NCI-H1048 (cell line): ENCODE results near the gene SMYD2.
"Not testable (repeated sequence)": the region's sequence is repeated elsewhere in the genome, so short reads cannot be mapped to it uniquely, and the experiment has no call there.

Source experiments
- DNase-seq: peaks from one replicate; lab custom pipeline; 2025; lab: John Stamatoyannopoulos, UW

SMYD2 gene

GRCh38 chr1:214271995-214272731 lies 8.8 kb upstream of the SMYD2 start:
- no peak for DNase-seq

GRCh38 chr1:214272964-214273533 lies 7.9 kb upstream of the SMYD2 start:
- no peak for DNase-seq

- DNase-seq = not testable (repeated sequence)
These were observed 5.3 kb upstream of the SMYD2 start for GRCh38 chr1:214275700-214276099.

- no peak for DNase-seq
These were observed 4.2 kb upstream of the SMYD2 start for GRCh38 chr1:214276786-214277185.

GRCh38 chr1:214277704-214278635 lies 3.0 kb upstream of the SMYD2 start:
- no peak for DNase-seq

GRCh38 chr1:214280386-214281020 lies 456 bp upstream of the SMYD2 start:
- no peak for DNase-seq

- DNase-seq = peak; percentile 46
These were observed 1.0 kb downstream of the SMYD2 start for GRCh38 chr1:214281720-214282629.

- DNase-seq = no peak
These were observed 1.8 kb downstream of the SMYD2 start for GRCh38 chr1:214282630-214283242.

GRCh38 chr1:214285610-214286440 lies 4.9 kb downstream of the SMYD2 start:
- no peak for DNase-seq

GRCh38 chr1:214287884-214288283 lies 6.9 kb downstream of the SMYD2 start:
- DNase-seq = no peak

GRCh38 chr1:214289574-214290272 lies 8.8 kb downstream of the SMYD2 start:
- DNase-seq = no peak

GRCh38 chr1:214290424-214291037 lies 9.6 kb downstream of the SMYD2 start:
- DNase-seq = no peak

- DNase-seq = no peak
These were observed 11.4 kb downstream of the SMYD2 start for GRCh38 chr1:214292322-214292721.

GRCh38 chr1:214295934-214296333 lies 15.0 kb downstream of the SMYD2 start:
- no peak for DNase-seq

GRCh38 chr1:214296860-214297745 lies 16.1 kb downstream of the SMYD2 start:
- no peak for DNase-seq

GRCh38 chr1:214300149-214300780 lies 19.3 kb downstream of the SMYD2 start:
- no peak for DNase-seq

GRCh38 chr1:214301526-214301925 lies 20.6 kb downstream of the SMYD2 start:
- no peak for DNase-seq
